Kidney (tissue), 22 donors: ENCODE data around the gene CXXC5. TPM values are rescaled to one million over a fixed set of nuclear protein-coding genes. Genes with fewer than 3 reads are reported as not detected.
"Not testable (repeated sequence)": the region's sequence is repeated elsewhere in the genome, so short reads cannot be mapped to it uniquely, and the experiment has no call there.

Source experiments
- DNase-seq, 5 donors: peaks; one replicate each; pipeline ENCODE4 v3.0.0-alpha.2; 2013 to 2020
- FAIRE-seq: peaks from 2 replicates; lab custom pipeline; 2012; peaks lifted over from hg19 to GRCh38; lab: Jason Lieb, UNC
- H3K27ac ChIP-seq, 2 donors: one replicate each; pipeline ENCODE4 v1.7.0; 2013; ENCODE audit warnings: low read depth in 2 of 2, low read length in 2 of 2, inconsistent platforms in 1 of 2
- H3K27me3 ChIP-seq: one replicate; pipeline ENCODE4 v1.7.1; 2013; ENCODE audit warnings: low read length, inconsistent platforms; ENCODE audit not compliant: control insufficient read depth, insufficient read depth
- H3K36me3 ChIP-seq, 3 donors: one replicate each; pipeline versions ENCODE4 v1.7.0 to v1.7.1; 2013; ENCODE audit warnings: low read length in 3 of 3, control low read depth in 1 of 3, inconsistent platforms in 1 of 3; ENCODE audit not compliant: insufficient read depth in 3 of 3, control insufficient read depth in 2 of 3
- H3K4me1 ChIP-seq, 3 donors: one replicate each; pipeline versions ENCODE4 v1.7.0 to v1.7.1; 2013; ENCODE audit warnings: low read length in 3 of 3, inconsistent platforms in 1 of 3, low read depth in 1 of 3; ENCODE audit not compliant: control insufficient read depth in 2 of 3, insufficient read depth in 2 of 3
- H3K4me3 ChIP-seq, 3 donors: one replicate each; pipeline versions ENCODE4 v1.7.0 to v1.8.1; 2013; ENCODE audit warnings: low read length in 3 of 3, control low read depth in 1 of 3, inconsistent platforms in 1 of 3
- H3K9ac ChIP-seq, 3 donors: one replicate each; pipeline versions ENCODE4 v1.7.0 to v1.7.1; 2013; ENCODE audit warnings: low read length in 3 of 3, control low read depth in 1 of 3, inconsistent platforms in 1 of 3
- H3K9me3 ChIP-seq, 3 donors: one replicate each; pipeline versions ENCODE4 v1.7.0 to v1.7.1; 2013; ENCODE audit warnings: low read length in 3 of 3, control low read depth in 1 of 3, inconsistent platforms in 1 of 3; ENCODE audit not compliant: control insufficient read depth in 2 of 3, insufficient read depth in 1 of 3
- intact Hi-C: fragments of 100-400 bp; cut with DNase I; formaldehyde crosslinking; loops from one replicate; pipeline ENCODE4 v1.11.1; 2022
- long read RNA-seq, 10 donors: library from polyadenylated mRNA in 1 of 10; unstranded in 1 of 10; transcript quantifications; one replicate each; pipeline ENCODE4 v2.0.0 and lab custom pipeline, GENCODE V29; 2021 to 2026
- polyA plus RNA-seq: library from polyadenylated mRNA; stranded (reverse); fragments of 350-450 nt; fragmentation: Illumina TruSeq; extraction: RNeasy Lipid Tissue Mini Kit (QIAGEN cat#74804); gene quantifications from one replicate; pipeline ENCODE4 v1.2.3, GENCODE V29; 2014; ENCODE audit warnings: low read depth, low replicate concordance; ENCODE audit not compliant: insufficient read depth
- total RNA-seq: library from RNA; stranded (reverse); fragmentation: NEBNext Ultra II Directional; extraction: Animal tissue kit (Norgen Biotek cat#: 25700); gene quantifications from one replicate; pipeline ENCODE4 v1.2.1, GENCODE V29; 2021
- TF ChIP-seq, protein P1 (sequence below): IDR thresholded peaks from 3 replicates; pipeline ENCODE4 v1.5.1; 2012; ENCODE audit warnings: mild to moderate bottlenecking, moderate library complexity, borderline replicate concordance; ENCODE audit not compliant: insufficient read depth; ENCODE audit errors: extremely low read depth
- donor health status: control.
- donor health status: control.
- donor health status: control.
- donor health status: control.
- donor health status: control.
- donor health status: DM: yes; HTN: yes; CAD: no.
- donor health status: Normal renal cell carcinoma (clear cell type).

Gene CXXC5
- total RNA-seq (122 TPM), polyA plus RNA-seq (116 TPM)
- long read RNA-seq, donor 1, transcript CXXC5-206 (2 exons, 777 nt) = minor isoform, 6 of 132 reads
- long read RNA-seq, donor 1, transcript CXXC5-201 (3 exons, 2,658 nt) = major isoform, 44 of 132 reads
- long read RNA-seq, donor 1, transcript CXXC5-211 (3 exons, 1,892 nt) = minor isoform, 7 of 132 reads
- long read RNA-seq, donor 1, partial matches to known transcripts = 75 of 132 reads
- long read RNA-seq, donor 1, other reads (novel, unspliced or antisense) = 0 of 132 reads
- long read RNA-seq, donor 2, transcript CXXC5-211 (3 exons, 1,892 nt) = minor isoform, 21 of 90 reads
- long read RNA-seq, donor 2, transcript CXXC5-206 (2 exons, 777 nt) = minor isoform, 7 of 90 reads
- long read RNA-seq, donor 2, transcript CXXC5-201 (3 exons, 2,658 nt) = major isoform, 37 of 90 reads
- long read RNA-seq, donor 2, partial matches to known transcripts = 24 of 90 reads
- long read RNA-seq, donor 2, other reads (novel, unspliced or antisense) = 0 of 90 reads
- long read RNA-seq, donor 3, transcript CXXC5-201 (3 exons, 2,658 nt) = major isoform, 43 of 84 reads
- long read RNA-seq, donor 3, transcript CXXC5-211 (3 exons, 1,892 nt) = minor isoform, 12 of 84 reads
- long read RNA-seq, donor 3, partial matches to known transcripts = 25 of 84 reads
- long read RNA-seq, donor 3, other reads (novel, unspliced or antisense) = 0 of 84 reads
- long read RNA-seq, donor 4, transcript CXXC5-201 (3 exons, 2,658 nt) = major isoform, 49 of 64 reads
- long read RNA-seq, donor 4, transcript CXXC5-211 (3 exons, 1,892 nt) = minor isoform, 9 of 64 reads
- long read RNA-seq, donor 4, transcript CXXC5-206 (2 exons, 777 nt) = minor isoform, 6 of 64 reads
- long read RNA-seq, donor 4, partial matches to known transcripts = 0 of 64 reads
- long read RNA-seq, donor 4, other reads (novel, unspliced or antisense) = 0 of 64 reads
- long read RNA-seq, donor 5, partial matches to known transcripts = 0 of 4 reads
- long read RNA-seq, donor 5, other reads (novel, unspliced or antisense) = 0 of 4 reads
- long read RNA-seq, donor 6, transcript CXXC5-201 (3 exons, 2,658 nt) = major isoform, 8 of 26 reads
- long read RNA-seq, donor 6, transcript CXXC5-211 (3 exons, 1,892 nt) = minor isoform, 6 of 26 reads
- long read RNA-seq, donor 6, partial matches to known transcripts = 10 of 26 reads
- long read RNA-seq, donor 6, other reads (novel, unspliced or antisense) = 0 of 26 reads
- long read RNA-seq, donor 7, transcript CXXC5-201 (3 exons, 2,658 nt) = major isoform, 275 of 409 reads
- long read RNA-seq, donor 7, transcript CXXC5-211 (3 exons, 1,892 nt) = minor isoform, 36 of 409 reads
- long read RNA-seq, donor 7, partial matches to known transcripts = 22 of 409 reads
- long read RNA-seq, donor 7, other reads (novel, unspliced or antisense) = 75 of 409 reads
- long read RNA-seq, donor 8, transcript CXXC5-211 (3 exons, 1,892 nt) = minor isoform, 9 of 114 reads
- long read RNA-seq, donor 8, transcript CXXC5-206 (2 exons, 777 nt) = minor isoform, 17 of 114 reads
- long read RNA-seq, donor 8, transcript CXXC5-201 (3 exons, 2,658 nt) = major isoform, 35 of 114 reads
- long read RNA-seq, donor 8, partial matches to known transcripts = 53 of 114 reads
- long read RNA-seq, donor 8, other reads (novel, unspliced or antisense) = 0 of 114 reads
- long read RNA-seq, donor 9, transcript CXXC5-211 (3 exons, 1,892 nt) = minor isoform, 11 of 70 reads
- long read RNA-seq, donor 9, transcript CXXC5-201 (3 exons, 2,658 nt) = major isoform, 31 of 70 reads
- long read RNA-seq, donor 9, transcript CXXC5-206 (2 exons, 777 nt) = minor isoform, 10 of 70 reads
- long read RNA-seq, donor 9, partial matches to known transcripts = 18 of 70 reads
- long read RNA-seq, donor 9, other reads (novel, unspliced or antisense) = 0 of 70 reads
- long read RNA-seq, donor 10, transcript CXXC5-206 (2 exons, 777 nt) = minor isoform, 9 of 78 reads
- long read RNA-seq, donor 10, transcript CXXC5-211 (3 exons, 1,892 nt) = minor isoform, 15 of 78 reads
- long read RNA-seq, donor 10, transcript CXXC5-201 (3 exons, 2,658 nt) = major isoform, 23 of 78 reads
- long read RNA-seq, donor 10, partial matches to known transcripts = 29 of 78 reads
- long read RNA-seq, donor 10, other reads (novel, unspliced or antisense) = 0 of 78 reads

DNA sequence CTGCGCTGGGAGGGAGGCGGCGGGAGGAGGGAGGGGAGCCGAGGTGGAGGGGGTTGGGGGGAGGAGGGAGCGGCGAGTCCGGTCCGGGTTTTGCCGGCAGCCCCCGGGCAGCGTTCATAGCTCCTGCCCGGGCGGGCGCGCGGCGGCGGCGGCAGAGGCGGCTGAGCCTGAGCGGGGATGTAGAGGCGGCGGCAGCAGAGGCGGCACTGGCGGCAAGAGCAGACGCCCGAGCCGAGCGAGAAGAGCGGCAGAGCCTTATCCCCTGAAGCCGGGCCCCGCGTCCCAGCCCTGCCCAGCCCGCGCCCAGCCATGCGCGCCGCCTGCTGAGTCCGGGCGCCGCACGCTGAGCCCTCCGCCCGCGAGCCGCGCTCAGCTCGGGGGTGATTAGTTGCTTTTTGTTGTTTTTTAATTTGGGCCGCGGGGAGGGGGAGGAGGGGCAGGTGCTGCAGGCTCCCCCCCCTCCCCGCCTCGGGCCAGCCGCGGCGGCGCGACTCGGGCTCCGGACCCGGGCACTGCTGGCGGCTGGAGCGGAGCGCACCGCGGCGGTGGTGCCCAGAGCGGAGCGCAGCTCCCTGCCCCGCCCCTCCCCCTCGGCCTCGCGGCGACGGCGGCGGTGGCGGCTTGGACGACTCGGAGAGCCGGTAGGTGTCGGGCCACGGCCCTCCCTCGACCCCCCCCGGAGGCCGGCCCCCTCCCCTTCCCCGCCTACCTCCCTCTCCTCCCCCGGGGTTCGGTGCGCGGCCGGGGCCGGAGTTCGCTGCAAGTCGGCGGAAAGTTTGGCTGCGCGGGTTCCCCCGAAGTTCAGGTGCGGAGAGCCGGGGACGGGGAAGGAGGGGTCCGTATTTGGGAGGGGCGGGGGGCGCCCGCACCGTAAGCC lies at the start of gene CXXC5:
CXXC5 (plus strand) TSS at position 145 of the 877 bp plus-strand sequence. CDS start 32,175 bp downstream, outside the sequence.
- H3K27ac ChIP-seq = peak within 1 kb of the TSS; percentile 88 to 90
- no peaks in the 10 kb centered on the region for H3K27me3 ChIP-seq
- TF ChIP-seq, protein P1, sequence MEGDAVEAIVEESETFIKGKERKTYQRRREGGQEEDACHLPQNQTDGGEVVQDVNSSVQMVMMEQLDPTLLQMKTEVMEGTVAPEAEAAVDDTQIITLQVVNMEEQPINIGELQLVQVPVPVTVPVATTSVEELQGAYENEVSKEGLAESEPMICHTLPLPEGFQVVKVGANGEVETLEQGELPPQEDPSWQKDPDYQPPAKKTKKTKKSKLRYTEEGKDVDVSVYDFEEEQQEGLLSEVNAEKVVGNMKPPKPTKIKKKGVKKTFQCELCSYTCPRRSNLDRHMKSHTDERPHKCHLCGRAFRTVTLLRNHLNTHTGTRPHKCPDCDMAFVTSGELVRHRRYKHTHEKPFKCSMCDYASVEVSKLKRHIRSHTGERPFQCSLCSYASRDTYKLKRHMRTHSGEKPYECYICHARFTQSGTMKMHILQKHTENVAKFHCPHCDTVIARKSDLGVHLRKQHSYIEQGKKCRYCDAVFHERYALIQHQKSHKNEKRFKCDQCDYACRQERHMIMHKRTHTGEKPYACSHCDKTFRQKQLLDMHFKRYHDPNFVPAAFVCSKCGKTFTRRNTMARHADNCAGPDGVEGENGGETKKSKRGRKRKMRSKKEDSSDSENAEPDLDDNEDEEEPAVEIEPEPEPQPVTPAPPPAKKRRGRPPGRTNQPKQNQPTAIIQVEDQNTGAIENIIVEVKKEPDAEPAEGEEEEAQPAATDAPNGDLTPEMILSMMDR = no peak
- intact Hi-C loops = no loop called here
- H3K4me3 ChIP-seq = peak within 1 kb of the TSS; percentile 42 to 82 (median 73)
- peak; percentile 92 to 96 (median 94) for DNase-seq
- H3K9me3 ChIP-seq = no peaks in the 10 kb centered on the region
- peak within 1 kb of the TSS; percentile 29 to 94 (median 37) for H3K9ac ChIP-seq
- H3K4me1 ChIP-seq = peaks cover 8 to 44% (median 42%) of the 10 kb centered on the region in 3 donors
- H3K36me3 ChIP-seq = no peaks in the 10 kb centered on the region
- FAIRE-seq = no peak

DNA sequence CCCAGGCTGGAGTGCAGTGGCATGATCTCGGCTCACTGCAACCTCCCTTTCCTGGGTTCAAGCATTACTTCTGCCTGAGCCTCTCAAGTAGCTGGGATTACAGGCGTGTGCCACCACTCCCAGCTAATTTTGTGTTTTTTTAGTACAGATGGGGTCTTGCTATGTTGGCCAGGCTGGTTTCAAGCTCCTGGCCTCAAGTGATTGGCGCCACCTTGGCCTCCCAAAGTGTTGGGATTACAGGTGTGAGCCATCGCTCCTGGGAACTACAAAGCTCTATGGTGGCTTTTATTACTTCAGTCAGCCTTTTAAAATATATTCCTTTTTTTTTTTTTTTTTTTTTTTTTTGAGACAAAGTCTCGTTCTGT lies 49.6 kb upstream of the CXXC5 start:
- FAIRE-seq, intact Hi-C loops, H3K4me3 ChIP-seq, H3K27ac ChIP-seq, DNase-seq, H3K27me3 ChIP-seq, H3K4me1 ChIP-seq, H3K9ac ChIP-seq, H3K9me3 ChIP-seq: not testable (repeated sequence)
- peaks cover 0 to 19% (median 6%) of the 10 kb centered on the region in 3 donors for H3K36me3 ChIP-seq
